ENCODE results near the gene ICA1. TPM values are rescaled to one million over a fixed set of nuclear protein-coding genes. Genes with fewer than 3 reads are reported as not detected.

ICA1 gene
- total and polyA plus RNA-seq, 12 donors: 29.5 to 92.1 (median 56.8) TPM

- Histone ChIP-seq H3K4me1 (peaks cover 0 to 13% (median 5%) of the 10 kb centered on the region in 9 donors), H3K27me3 (no peaks in the 10 kb centered on the region), H3K36me3 (peaks cover 0 to 32% (median 0%) of the 10 kb centered on the region in 9 donors), H3K4me3 (no peak overlapping the region), H3K27ac (no peak overlapping the region), H3K9me3 (no peaks in the 10 kb centered on the region)
- ATAC-seq (no peak), DNase-seq (no peak)
- intact Hi-C loops (cut with DNase I): no loop called here
- no peak for TF ChIP-seq CTCF (IDR thresholded peaks at IDR 0.05)
- 91% methylated on average over 5 of the region's 5 CpGs for WGBS, 2 donors
Measured at GRCh38 chr7:8197994-8198698, 63.8 kb downstream of the ICA1 start.

GRCh38 chr7:8192897-8193296 is 69.1 kb downstream of the ICA1 start:
- H3K27me3 ChIP-seq: no peaks in the 10 kb centered on the region
- H3K4me1 ChIP-seq: peaks cover 0 to 12% (median 3%) of the 10 kb centered on the region in 9 donors
- TF ChIP-seq CTCF (IDR thresholded peaks at IDR 0.05): no peak
- H3K27ac ChIP-seq: no peak overlapping the region
- no peak for ATAC-seq
- peaks cover 0 to 21% (median 0%) of the 10 kb centered on the region in 9 donors for H3K36me3 ChIP-seq
- no peaks in the 10 kb centered on the region for H3K9me3 ChIP-seq
- intact Hi-C loops (cut with DNase I): no loop called here
- DNase-seq: no peak
- H3K4me3 ChIP-seq: no peak overlapping the region

- ATAC-seq (peak in 5 of 8 donors; percentile 49 to 77 (median 60)), DNase-seq (peak in 1 of 2 donors; percentile 53)
- Histone ChIP-seq H3K36me3 (peaks cover 0 to 11% (median 0%) of the 10 kb centered on the region in 9 donors), H3K4me3 (no peak overlapping the region), H3K9me3 (no peaks in the 10 kb centered on the region), H3K27me3 (no peaks in the 10 kb centered on the region), H3K27ac (no peak overlapping the region), H3K4me1 (peaks cover 0 to 15% (median 5%) of the 10 kb centered on the region in 9 donors)
- intact Hi-C loops (cut with DNase I): no loop called here
- peak; percentile 17 to 75 (median 64) for TF ChIP-seq CTCF (IDR thresholded peaks at IDR 0.05)
- 36 to 39% methylated on average over 4 of the region's 4 CpGs for WGBS, 2 donors
Measured at GRCh38 chr7:8190119-8190895, 71.7 kb downstream of the ICA1 start.

GRCh38 chr7:8189625-8190024 is 72.3 kb downstream of the ICA1 start:
- Histone ChIP-seq H3K36me3 (peaks cover 0 to 4% (median 0%) of the 10 kb centered on the region in 9 donors), H3K4me3 (no peak overlapping the region), H3K9me3 (no peaks in the 10 kb centered on the region), H3K27ac (no peak overlapping the region), H3K4me1 (peaks cover 0 to 16% (median 5%) of the 10 kb centered on the region in 9 donors), H3K27me3 (no peaks in the 10 kb centered on the region)
- intact Hi-C loops (cut with DNase I): no loop called here
- DNase-seq (no peak), ATAC-seq (no peak)
- 90 to 93% methylated on average over 7 of the region's 7 CpGs for WGBS, 2 donors
- TF ChIP-seq CTCF (IDR thresholded peaks at IDR 0.05): no peak

Data from heart right ventricle (tissue), 16 donors.